ENCODE data around the gene FLRT1. TPM values are rescaled to one million over a fixed set of nuclear protein-coding genes. Genes with fewer than 3 reads are reported as not detected.

Gene FLRT1
- total RNA-seq, 2 donors from 2014 or later, result not detected

DNA sequence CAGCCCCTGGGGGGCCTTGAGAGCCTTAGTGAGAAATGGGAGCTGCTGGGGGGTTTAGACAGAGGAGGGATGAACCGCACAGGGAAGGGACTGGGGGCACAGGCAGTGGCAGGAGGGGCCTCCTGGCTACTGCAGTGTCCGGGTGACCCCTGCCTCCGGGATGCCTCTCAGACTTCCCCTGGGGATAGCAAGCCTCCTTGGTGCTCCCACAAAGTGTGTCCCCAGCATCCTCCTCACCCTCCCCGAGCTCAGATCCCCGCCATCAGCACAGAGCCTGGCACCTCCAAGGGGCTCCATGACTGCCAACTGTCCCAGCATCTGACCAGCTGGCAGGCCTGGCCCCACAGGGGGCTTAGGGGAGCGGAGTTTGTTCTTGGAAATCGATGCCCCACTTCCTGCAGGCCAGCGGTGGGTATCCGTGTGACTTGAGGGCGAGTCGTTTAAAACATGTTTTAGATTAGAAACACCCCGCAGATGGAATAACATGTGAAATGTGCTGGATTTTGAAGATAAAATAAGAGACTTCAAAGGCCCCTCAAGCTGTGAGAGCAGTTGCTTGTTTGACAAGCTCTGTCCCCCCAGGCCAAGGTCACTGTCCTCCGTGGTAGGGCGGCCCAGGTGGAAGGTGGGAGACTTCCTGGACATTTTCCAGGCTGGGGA is 13.5 kb upstream of the FLRT1 start:
- peaks cover 9% of the 10 kb centered on the region for H3K27me3 Mint-ChIP-seq
- H3K27ac Mint-ChIP-seq, result no peak overlapping the region
- no peak for ATAC-seq
- no peak overlapping the region for H3K4me3 Mint-ChIP-seq
- no peaks in the 10 kb centered on the region for H3K9me3 ChIP-seq (ENCODE audit: control insufficient read depth, low read length, poor library complexity, severe bottlenecking)
- H3K36me3 Mint-ChIP-seq (ENCODE audit: low read depth), result peaks cover 3% of the 10 kb centered on the region
- peaks cover 3% of the 10 kb centered on the region for H3K4me1 Mint-ChIP-seq
- DNase-seq, result no peak

DNA sequence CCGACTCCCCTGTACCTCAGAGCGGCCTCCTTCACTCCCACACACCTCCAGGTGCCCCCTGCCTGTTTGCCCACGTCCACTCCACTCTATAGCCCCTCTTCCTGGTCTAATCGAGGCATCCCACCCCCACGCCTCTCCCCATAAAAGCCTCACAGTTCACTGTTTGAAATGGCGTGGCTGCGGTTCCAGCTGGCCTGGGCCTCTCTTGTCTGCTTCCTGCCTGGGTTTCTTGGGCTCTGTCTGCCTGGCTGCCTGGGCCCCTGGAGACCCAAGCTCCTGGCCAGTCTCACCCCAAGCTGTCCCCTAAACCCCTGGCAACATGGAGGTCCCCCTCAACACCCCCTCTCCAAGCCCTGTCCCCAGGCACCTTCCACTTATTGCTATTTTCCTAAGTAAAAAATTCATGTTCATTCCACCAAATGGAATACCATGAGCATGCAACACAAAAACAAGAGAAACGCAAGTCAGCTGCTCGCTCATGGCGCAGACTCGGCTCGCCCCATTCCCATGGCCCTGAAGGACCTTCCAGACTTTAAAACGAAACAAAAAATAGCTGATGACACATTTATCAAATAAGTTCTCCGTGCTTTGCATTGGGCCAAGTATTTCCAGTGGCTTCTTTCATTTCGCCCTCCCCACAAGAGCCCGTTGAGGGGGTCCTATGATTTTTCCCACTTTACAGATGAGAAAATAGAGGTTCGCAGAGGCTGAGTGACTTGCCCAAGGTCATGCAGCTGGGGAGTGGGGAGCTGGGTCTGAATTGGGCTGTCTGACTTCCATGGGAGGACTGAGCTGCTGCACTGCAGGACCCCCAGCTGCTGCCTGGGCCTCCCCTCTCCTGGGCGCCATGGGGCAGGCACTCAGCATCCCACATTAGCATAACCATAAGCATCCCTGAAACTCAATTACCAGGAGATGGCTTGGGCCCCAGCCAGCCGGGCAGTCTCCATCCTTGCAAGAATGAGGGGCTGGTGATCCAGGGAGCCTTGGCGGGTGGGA is 11.7 kb upstream of the FLRT1 start:
- ATAC-seq (no peak), DNase-seq (no peak)
- Mint-ChIP-seq H3K36me3 (ENCODE audit: low read depth) (peaks cover 3% of the 10 kb centered on the region), H3K4me1 (peaks cover 4% of the 10 kb centered on the region), H3K27me3 (peaks cover 13% of the 10 kb centered on the region), H3K27ac (no peak overlapping the region), H3K4me3 (no peak overlapping the region)
- no peaks in the 10 kb centered on the region for H3K9me3 ChIP-seq (ENCODE audit: control insufficient read depth, low read length, poor library complexity, severe bottlenecking)

DNA sequence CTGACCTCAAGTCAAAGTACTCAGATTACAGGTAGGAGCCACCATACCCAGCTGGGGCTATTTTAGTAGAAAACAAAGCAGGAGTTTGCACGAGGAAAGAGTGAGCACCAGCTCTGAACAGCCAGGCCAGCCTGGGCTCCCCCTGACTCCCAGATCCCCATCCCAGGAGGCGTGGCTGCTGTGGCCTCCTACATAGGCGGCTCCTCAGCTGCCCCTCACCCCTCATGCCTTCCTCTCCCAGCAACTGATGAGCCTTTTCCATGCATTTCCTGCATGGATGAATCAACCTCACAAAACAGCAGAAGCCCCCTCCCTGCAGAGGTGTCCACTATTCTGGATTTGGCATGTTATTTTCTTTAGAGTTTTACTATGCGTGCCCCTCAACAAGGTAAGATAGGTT is 10.5 kb upstream of the FLRT1 start:
- H3K9me3 ChIP-seq (ENCODE audit: control insufficient read depth, low read length, poor library complexity, severe bottlenecking), result no peaks in the 10 kb centered on the region
- Mint-ChIP-seq H3K4me3 (no peak overlapping the region), H3K4me1 (peaks cover 6% of the 10 kb centered on the region), H3K27ac (no peak overlapping the region), H3K27me3 (peaks cover 22% of the 10 kb centered on the region), H3K36me3 (ENCODE audit: low read depth) (peaks cover 3% of the 10 kb centered on the region)
- no peak for ATAC-seq
- no peak for DNase-seq

DNA sequence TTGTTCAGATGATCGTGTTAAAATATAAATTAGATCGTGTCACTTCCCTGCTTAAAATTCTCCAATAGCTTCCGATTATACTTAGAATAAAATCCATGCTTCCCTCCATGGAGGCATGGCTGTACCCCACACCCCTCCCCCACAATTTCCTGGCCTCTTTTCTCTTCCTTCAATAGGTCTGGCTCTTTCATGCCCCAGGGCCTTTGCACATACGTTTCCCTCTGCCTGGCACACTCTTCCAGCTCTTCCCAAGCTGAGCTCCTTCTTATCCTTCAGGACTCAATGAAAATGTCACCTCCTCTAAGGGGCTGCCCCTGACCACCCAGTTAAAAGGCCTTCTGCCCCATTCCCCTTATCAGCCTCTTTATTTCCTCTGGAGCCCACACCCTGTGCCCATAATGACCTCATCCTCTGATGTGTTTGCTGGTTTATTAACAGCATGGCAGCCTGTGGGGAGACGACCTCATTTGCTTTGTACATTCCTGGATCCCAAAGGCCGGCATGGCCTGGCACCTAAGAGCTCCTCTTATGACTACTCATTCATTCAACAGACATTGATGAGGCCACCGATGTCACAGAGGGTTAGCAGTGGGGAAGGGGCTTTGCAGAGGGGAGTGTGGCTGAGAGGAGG is 9.0 kb upstream of the FLRT1 start:
- peaks cover 10% of the 10 kb centered on the region for H3K4me1 Mint-ChIP-seq
- no peak for DNase-seq
- peak overlapping the region; percentile 45 for H3K4me3 Mint-ChIP-seq
- H3K9me3 ChIP-seq (ENCODE audit: control insufficient read depth, low read length, poor library complexity, severe bottlenecking), result no peaks in the 10 kb centered on the region
- peaks cover 3% of the 10 kb centered on the region for H3K36me3 Mint-ChIP-seq (ENCODE audit: low read depth)
- H3K27me3 Mint-ChIP-seq, result peaks cover 26% of the 10 kb centered on the region
- no peak overlapping the region for H3K27ac Mint-ChIP-seq
- ATAC-seq, result no peak

DNA sequence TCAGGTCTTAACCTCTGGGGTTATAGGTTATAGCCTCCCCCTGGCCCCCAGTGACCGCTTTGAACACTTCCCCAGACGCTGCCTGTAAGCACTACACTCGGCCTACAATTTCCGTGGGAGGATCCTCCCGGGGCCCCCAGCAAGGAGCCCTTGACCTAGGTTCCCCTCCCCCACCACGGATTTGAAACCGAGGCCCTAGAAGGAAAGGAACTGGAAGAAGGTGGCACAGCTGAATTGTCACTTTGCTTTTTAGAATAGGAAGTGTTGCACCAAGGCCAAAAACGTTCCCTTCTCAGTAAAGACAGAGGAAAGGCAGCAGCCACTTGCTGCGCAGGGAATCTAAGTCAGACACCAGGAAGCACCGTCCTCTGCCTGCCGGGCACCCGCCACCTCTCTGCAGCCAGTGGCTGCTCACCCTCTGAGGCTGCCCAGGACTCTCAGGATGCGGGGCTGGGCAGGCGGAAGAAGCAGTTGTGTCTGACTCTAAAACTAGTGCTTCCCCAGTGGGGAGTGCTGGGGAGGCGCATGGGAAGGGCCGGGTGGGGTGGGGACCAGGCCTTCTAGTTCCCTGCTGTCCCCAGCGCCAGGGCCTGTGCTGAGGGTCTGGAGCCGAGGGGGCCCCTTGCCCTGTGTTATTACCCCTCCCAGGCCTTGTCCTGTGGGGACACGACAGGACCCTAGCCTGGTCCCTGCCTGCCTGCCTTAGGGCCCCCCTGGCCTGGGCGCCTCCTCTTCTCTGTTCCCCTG is 7.9 kb upstream of the FLRT1 start:
- ATAC-seq (no peak), DNase-seq (no peak)
- Mint-ChIP-seq H3K27me3 (peaks cover 31% of the 10 kb centered on the region), H3K27ac (no peak overlapping the region), H3K36me3 (ENCODE audit: low read depth) (peaks cover 3% of the 10 kb centered on the region), H3K4me3 (no peak overlapping the region), H3K4me1 (peaks cover 10% of the 10 kb centered on the region)
- H3K9me3 ChIP-seq (ENCODE audit: control insufficient read depth, low read length, poor library complexity, severe bottlenecking), result no peaks in the 10 kb centered on the region

DNA sequence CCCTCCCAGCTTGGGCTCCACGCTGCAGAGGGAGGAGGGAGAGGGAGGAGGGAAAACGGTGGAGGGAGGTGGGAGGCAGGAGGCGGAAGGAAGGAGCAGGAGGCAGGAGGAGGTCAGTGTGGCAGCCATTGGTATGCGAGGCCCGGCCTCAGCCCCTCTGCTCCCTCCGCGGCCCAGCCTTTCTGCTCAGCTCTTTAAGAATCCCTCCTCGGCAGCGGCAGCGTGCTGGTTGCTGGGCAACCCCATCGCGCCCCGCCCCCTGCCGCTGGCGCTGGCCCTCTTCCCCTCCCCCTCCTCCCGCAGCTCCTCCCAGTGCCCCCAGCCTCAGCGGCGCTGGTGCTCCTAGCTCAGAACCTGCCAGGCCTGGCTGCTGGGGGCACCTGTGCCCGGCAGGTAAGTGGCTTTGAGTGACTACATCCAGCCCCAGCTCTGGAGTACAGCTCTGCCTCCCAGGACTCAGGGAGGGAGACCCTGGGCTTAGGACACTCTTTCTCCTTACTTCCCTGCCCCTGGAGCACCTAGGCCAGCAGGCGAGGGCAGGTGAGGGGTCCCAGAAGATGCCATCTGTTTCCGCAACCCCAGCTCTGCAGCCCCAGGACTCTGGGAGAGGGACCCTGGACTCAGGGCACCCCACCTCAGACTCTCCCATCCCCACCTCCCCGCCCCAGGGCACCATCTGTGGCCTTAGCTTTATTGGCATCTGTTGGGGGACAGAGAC is 7.2 kb upstream of the FLRT1 start:
- Mint-ChIP-seq H3K27ac (no peak overlapping the region), H3K27me3 (peaks cover 34% of the 10 kb centered on the region), H3K4me3 (no peak overlapping the region), H3K36me3 (ENCODE audit: low read depth) (peaks cover 3% of the 10 kb centered on the region), H3K4me1 (peaks cover 10% of the 10 kb centered on the region)
- DNase-seq (no peak), ATAC-seq (no peak)
- no peaks in the 10 kb centered on the region for H3K9me3 ChIP-seq (ENCODE audit: control insufficient read depth, low read length, poor library complexity, severe bottlenecking)

DNA sequence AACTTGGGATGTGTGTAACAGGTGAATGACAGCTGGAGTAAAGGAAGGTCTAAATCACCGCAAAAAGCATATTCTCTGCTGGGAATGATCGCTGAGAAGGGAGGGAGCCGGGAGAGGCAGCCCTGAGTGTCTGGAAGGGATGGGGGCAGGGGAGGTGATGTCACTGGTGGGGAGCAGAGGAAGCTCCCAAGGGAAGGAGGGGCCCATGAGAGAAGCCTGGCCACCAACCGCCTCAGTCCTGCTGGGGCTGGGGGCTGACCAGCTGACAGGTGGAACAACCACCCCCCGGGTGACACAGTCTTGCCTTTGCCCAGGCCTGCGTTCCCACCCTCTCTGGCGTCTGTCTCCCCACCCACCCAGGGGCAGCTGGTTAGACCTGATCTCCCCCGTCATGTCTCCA is 6.0 kb upstream of the FLRT1 start:
- Mint-ChIP-seq H3K4me1 (peaks cover 14% of the 10 kb centered on the region), H3K27ac (no peak overlapping the region), H3K36me3 (ENCODE audit: low read depth) (peaks cover 3% of the 10 kb centered on the region), H3K4me3 (no peak overlapping the region), H3K27me3 (peaks cover 44% of the 10 kb centered on the region)
- ATAC-seq (no peak), DNase-seq (no peak)
- no peaks in the 10 kb centered on the region for H3K9me3 ChIP-seq (ENCODE audit: control insufficient read depth, low read length, poor library complexity, severe bottlenecking)

DNA sequence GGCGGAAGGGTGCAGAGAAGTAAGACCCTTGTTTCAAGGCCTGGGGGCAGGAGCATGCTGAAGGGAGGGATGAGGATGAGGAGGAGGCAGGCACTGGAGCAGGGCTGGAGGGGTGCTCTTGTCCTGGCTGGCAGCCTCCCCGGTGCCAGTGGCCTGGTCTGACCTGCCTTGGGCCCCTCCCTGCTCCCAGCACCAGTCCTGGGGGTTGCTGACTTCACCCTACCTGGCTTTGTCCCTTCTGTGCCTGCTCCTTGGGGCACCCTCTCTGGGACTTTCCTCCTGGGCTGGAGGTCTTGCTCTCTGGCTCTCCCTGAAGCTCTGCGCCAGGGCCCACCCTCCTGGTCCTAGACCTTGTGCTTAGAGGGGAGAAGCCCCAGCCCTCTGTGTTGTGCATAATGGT is 4.7 kb upstream of the FLRT1 start:
- Mint-ChIP-seq H3K4me1 (peaks cover 18% of the 10 kb centered on the region), H3K4me3 (no peak overlapping the region), H3K27me3 (peaks cover 49% of the 10 kb centered on the region), H3K27ac (no peak overlapping the region), H3K36me3 (ENCODE audit: low read depth) (peaks cover 3% of the 10 kb centered on the region)
- H3K9me3 ChIP-seq (ENCODE audit: control insufficient read depth, low read length, poor library complexity, severe bottlenecking), result no peaks in the 10 kb centered on the region
- DNase-seq (no peak), ATAC-seq (no peak)

DNA sequence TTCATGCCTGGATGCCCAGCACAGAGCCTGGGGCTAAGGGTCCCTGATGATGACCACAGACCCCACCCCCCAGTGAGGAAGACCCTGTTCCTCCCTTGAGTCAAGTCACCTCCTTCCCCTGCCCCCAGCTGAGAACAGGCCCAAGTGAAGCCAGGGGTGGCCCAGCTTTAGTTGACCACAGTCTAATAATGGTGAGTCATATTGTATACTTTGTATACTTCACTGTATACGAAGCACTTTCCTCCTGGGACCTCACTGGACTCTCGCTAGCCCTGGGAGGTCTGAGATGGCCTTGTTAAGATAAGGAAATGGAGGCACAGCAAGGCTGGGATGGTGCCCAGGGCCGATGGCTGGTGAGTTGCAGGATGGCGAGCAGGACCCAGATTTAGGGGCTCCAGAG is 3.7 kb upstream of the FLRT1 start:
- ATAC-seq (no peak), DNase-seq (no peak)
- no peak overlapping the region for H3K27ac Mint-ChIP-seq
- no peaks in the 10 kb centered on the region for H3K9me3 ChIP-seq (ENCODE audit: control insufficient read depth, low read length, poor library complexity, severe bottlenecking)
- H3K4me1 Mint-ChIP-seq, result peaks cover 16% of the 10 kb centered on the region
- no peak overlapping the region for H3K4me3 Mint-ChIP-seq
- peaks cover 42% of the 10 kb centered on the region for H3K27me3 Mint-ChIP-seq
- no peaks in the 10 kb centered on the region for H3K36me3 Mint-ChIP-seq (ENCODE audit: low read depth)

DNA sequence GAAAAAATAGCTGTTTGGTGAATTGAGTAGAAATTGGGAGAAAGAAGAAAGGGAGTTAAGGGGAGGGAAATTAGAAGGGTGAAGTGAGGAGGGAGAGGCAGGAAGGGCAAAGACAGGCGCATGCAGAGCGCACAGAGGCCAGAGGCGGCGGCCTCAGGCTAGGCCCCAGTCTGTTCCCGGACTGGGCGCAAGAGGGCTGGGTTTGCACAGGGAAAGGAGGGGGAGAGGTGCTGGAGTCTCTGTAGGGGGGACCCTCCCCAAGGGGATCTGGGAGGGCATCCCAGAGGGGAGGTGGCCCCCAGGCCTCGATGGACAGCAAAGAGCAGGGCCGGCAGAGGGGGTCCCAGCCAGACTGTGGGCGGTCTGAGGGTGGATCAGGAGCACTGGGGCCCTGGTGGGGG is 1.3 kb upstream of the FLRT1 start:
- ATAC-seq, result no peak
- peaks cover 49% of the 10 kb centered on the region for H3K27me3 Mint-ChIP-seq
- peak overlapping the region; percentile 85 for H3K4me3 Mint-ChIP-seq

DNA sequence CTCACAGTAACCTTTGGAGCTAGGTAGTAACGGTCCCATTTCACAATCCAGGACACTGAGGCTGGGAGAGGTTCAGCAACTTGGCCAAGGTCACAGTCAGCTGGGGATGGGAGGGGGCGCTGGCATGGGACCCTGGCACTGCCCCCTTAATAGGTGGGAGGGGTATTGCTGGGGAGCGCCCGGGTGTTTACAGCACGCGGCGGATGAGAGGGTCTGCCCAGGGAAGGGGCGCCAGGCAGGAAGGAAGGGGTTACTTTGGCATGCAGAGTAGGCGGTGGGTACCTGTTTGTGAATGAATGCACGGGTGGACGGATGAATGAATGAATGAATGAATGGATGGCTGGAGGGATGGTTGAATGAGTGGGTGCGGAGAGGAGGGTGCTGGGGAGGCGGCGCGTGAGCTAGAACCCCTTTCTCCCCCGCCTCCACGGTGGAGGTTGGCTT is 628 bp upstream of the FLRT1 start:
- DNase-seq (no peak), ATAC-seq (no peak)
- H3K4me1 Mint-ChIP-seq, result peaks cover 14% of the 10 kb centered on the region
- H3K36me3 Mint-ChIP-seq (ENCODE audit: low read depth), result no peaks in the 10 kb centered on the region
- H3K4me3 Mint-ChIP-seq, result peak overlapping the region; percentile 85
- no peak overlapping the region for H3K27ac Mint-ChIP-seq
- H3K9me3 ChIP-seq (ENCODE audit: control insufficient read depth, low read length, poor library complexity, severe bottlenecking), result no peaks in the 10 kb centered on the region
- peaks cover 47% of the 10 kb centered on the region for H3K27me3 Mint-ChIP-seq

More for the DNA sequence above, 1.3 kb upstream of the FLRT1 start:
- Mint-ChIP-seq H3K27ac (no peak overlapping the region), H3K36me3 (ENCODE audit: low read depth) (no peaks in the 10 kb centered on the region), H3K4me1 (peaks cover 13% of the 10 kb centered on the region)
- H3K9me3 ChIP-seq (ENCODE audit: control insufficient read depth, low read length, poor library complexity, severe bottlenecking), result no peaks in the 10 kb centered on the region
- no peak for DNase-seq
